Measurements from ENCODE around the gene LYPD8. TPM values are rescaled to one million over a fixed set of nuclear protein-coding genes. Genes with fewer than 3 reads are reported as not detected.

Gene LYPD8
- total and polyA plus RNA-seq, 2 donors (not counting 1 experiment from before 2014, with no cell fraction given), result 0.17 TPM; not detected in 1

- Histone ChIP-seq H3K4me2 (ENCODE audit: extremely low read depth, insufficient read depth, low read length) (no peak overlapping the region), H3K27me3 (ENCODE audit: control insufficient read depth, insufficient read depth, low read length) (no peaks in the 10 kb centered on the region), H3K9me3 (ENCODE audit: control insufficient read depth, insufficient read depth, low read depth, low read length) (no peaks in the 10 kb centered on the region), H4K20me1 (ENCODE audit: control insufficient read depth, extremely low read depth, insufficient read depth, low read length) (no peaks in the 10 kb centered on the region), H3K36me3 (ENCODE audit: control insufficient read depth, insufficient read depth, low read length) (no peaks in the 10 kb centered on the region), H3K27ac (ENCODE audit: insufficient read depth, low read length) (no peak overlapping the region), H3K4me1 (ENCODE audit: control insufficient read depth, extremely low read depth, insufficient read depth, low read length) (no peaks in the 10 kb centered on the region), H3K4me3 (replicated peaks in 1 of 4; ENCODE audit: control extremely low read depth in 1 of 4, insufficient read depth in 1 of 4, low read depth in 3 of 4, low read length in 4 of 4) (no peak overlapping the region), H3K79me2 (ENCODE audit: control insufficient read depth, insufficient read depth, low read length) (no peaks in the 10 kb centered on the region), H3K9ac (ENCODE audit: insufficient read depth, low read length) (no peak overlapping the region), H2AFZ (ENCODE audit: low read length) (no peak overlapping the region)
- TF ChIP-seq CTCF (conservative IDR thresholded peaks at IDR 0.05 in 1 of 2, IDR thresholded peaks at IDR 0.05 in 1 of 2; ENCODE audit: low read depth in 1 of 2, low read length in 2 of 2) (no peak), EZH2 (IDR thresholded peaks at IDR 0.05; ENCODE audit: low read length, missing control alignments) (no peak)
- DNase-seq (ENCODE audit: low read depth in 2 of 2), result no peak
Observed at GRCh38 chr1:248776991-248777390, 21.4 kb upstream of the LYPD8 start.

- Histone ChIP-seq H2AFZ (ENCODE audit: low read length) (no peak overlapping the region), H3K27ac (ENCODE audit: insufficient read depth, low read length) (no peak overlapping the region), H4K20me1 (ENCODE audit: control insufficient read depth, extremely low read depth, insufficient read depth, low read length) (no peaks in the 10 kb centered on the region), H3K9ac (ENCODE audit: insufficient read depth, low read length) (no peak overlapping the region), H3K9me3 (ENCODE audit: control insufficient read depth, insufficient read depth, low read depth, low read length) (no peaks in the 10 kb centered on the region), H3K4me1 (ENCODE audit: control insufficient read depth, extremely low read depth, insufficient read depth, low read length) (no peaks in the 10 kb centered on the region), H3K79me2 (ENCODE audit: control insufficient read depth, insufficient read depth, low read length) (no peaks in the 10 kb centered on the region), H3K36me3 (ENCODE audit: control insufficient read depth, insufficient read depth, low read length) (no peaks in the 10 kb centered on the region), H3K27me3 (ENCODE audit: control insufficient read depth, insufficient read depth, low read length) (no peaks in the 10 kb centered on the region), H3K4me2 (ENCODE audit: extremely low read depth, insufficient read depth, low read length) (no peak overlapping the region), H3K4me3 (replicated peaks in 1 of 4; ENCODE audit: control extremely low read depth in 1 of 4, insufficient read depth in 1 of 4, low read depth in 3 of 4, low read length in 4 of 4) (no peak overlapping the region)
- no peak for DNase-seq (ENCODE audit: low read depth in 2 of 2)
- TF ChIP-seq EZH2 (IDR thresholded peaks at IDR 0.05; ENCODE audit: low read length, missing control alignments) (no peak), CTCF (conservative IDR thresholded peaks at IDR 0.05 in 1 of 2, IDR thresholded peaks at IDR 0.05 in 1 of 2; ENCODE audit: low read depth in 1 of 2, low read length in 2 of 2) (no peak)
Observed at GRCh38 chr1:248775441-248775840, 19.9 kb upstream of the LYPD8 start.

GRCh38 chr1:248759644-248760043 is 4.1 kb upstream of the LYPD8 start:
- H3K27me3 ChIP-seq (ENCODE audit: control insufficient read depth, insufficient read depth, low read length), result no peaks in the 10 kb centered on the region
- H2AFZ ChIP-seq (ENCODE audit: low read length), result no peak overlapping the region
- H3K9ac ChIP-seq (ENCODE audit: insufficient read depth, low read length), result no peak overlapping the region
- no peak overlapping the region for H3K4me2 ChIP-seq (ENCODE audit: extremely low read depth, insufficient read depth, low read length)
- no peaks in the 10 kb centered on the region for H3K79me2 ChIP-seq (ENCODE audit: control insufficient read depth, insufficient read depth, low read length)
- no peaks in the 10 kb centered on the region for H3K36me3 ChIP-seq (ENCODE audit: control insufficient read depth, insufficient read depth, low read length)
- TF ChIP-seq EZH2 (IDR thresholded peaks at IDR 0.05; ENCODE audit: low read length, missing control alignments) (no peak), CTCF (conservative IDR thresholded peaks at IDR 0.05 in 1 of 2, IDR thresholded peaks at IDR 0.05 in 1 of 2; ENCODE audit: low read depth in 1 of 2, low read length in 2 of 2) (no peak)
- no peak for DNase-seq (ENCODE audit: low read depth in 2 of 2)
- no peak overlapping the region for H3K4me3 ChIP-seq (replicated peaks in 1 of 4; ENCODE audit: control extremely low read depth in 1 of 4, insufficient read depth in 1 of 4, low read depth in 3 of 4, low read length in 4 of 4)
- no peak overlapping the region for H3K27ac ChIP-seq (ENCODE audit: insufficient read depth, low read length)
- H3K4me1 ChIP-seq (ENCODE audit: control insufficient read depth, extremely low read depth, insufficient read depth, low read length), result no peaks in the 10 kb centered on the region
- H4K20me1 ChIP-seq (ENCODE audit: control insufficient read depth, extremely low read depth, insufficient read depth, low read length), result no peaks in the 10 kb centered on the region
- no peaks in the 10 kb centered on the region for H3K9me3 ChIP-seq (ENCODE audit: control insufficient read depth, insufficient read depth, low read depth, low read length)

Measured in fibroblast of lung (primary cell).